ENCODE measurements around the gene TAB2.
"Not testable (repeated sequence)": the region's sequence is repeated elsewhere in the genome, so short reads cannot be mapped to it uniquely, and the experiment has no call there.

The TAB2 gene

GRCh38 chr6:149335924-149336608 is 18.6 kb downstream of the TAB2 start:
- DNase-seq: no peak

GRCh38 chr6:149336609-149336928 is 19.1 kb downstream of the TAB2 start:
- DNase-seq: no peak

DNA sequence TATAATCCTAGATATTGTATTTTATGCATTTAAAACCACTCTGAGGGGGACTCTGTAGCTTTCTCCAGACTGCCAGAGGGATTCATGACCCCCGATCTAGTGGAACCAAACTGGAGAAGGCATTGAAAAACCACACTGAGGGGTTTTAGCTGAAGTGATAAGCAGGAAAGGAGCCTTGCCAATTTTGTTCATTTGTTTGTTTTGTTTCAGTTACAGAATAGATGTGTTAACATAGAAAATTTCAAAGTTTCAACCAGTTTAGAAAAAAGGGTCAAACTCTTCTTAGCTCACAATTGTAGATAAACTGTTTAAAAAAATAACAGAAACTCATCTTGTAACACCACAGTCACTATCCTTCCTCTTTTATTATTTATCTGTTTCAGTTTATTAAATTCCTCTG is 19.8 kb downstream of the TAB2 start:
- no peak for DNase-seq

GRCh38 chr6:149340200-149340599 is 22.7 kb downstream of the TAB2 start:
- no peak for DNase-seq

DNA sequence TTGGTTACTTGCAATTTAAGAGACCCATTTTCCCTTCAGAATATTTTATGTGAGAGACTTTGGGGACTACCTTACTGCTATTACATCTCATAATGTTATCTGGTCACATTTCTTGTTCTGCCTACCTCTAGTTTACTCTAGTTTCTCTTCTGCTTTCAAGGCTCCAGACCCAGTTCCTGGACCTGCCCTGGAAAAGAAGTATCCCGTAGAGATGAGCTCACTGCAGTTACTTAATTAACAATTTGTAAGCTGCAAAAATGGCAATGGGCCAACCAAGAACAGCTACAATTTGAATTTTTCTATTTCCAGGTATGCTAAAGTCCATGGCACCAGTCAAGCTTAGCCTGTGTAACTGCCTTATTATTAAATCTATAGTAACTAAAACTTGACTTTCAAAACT is 25.0 kb downstream of the TAB2 start:
- no peak for DNase-seq

DNA sequence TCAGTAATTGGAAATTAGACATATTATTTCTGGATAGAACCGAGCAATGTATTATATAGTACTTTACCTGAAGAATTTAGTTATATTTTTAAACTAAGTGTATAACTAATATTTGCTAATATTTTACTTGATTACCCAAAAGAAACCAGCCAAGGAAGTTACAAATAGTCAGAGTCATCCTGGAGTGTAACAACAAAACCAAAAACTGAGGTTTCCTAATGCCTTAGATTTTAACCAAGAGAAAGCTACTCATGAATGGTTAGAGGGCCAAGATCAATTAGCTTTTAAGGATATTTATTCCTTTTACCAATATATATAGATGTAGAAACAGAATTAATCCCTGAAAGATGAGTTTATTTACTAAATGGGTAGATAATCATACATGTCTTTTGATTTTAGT is 26.0 kb downstream of the TAB2 start:
- DNase-seq: no peak

DNA sequence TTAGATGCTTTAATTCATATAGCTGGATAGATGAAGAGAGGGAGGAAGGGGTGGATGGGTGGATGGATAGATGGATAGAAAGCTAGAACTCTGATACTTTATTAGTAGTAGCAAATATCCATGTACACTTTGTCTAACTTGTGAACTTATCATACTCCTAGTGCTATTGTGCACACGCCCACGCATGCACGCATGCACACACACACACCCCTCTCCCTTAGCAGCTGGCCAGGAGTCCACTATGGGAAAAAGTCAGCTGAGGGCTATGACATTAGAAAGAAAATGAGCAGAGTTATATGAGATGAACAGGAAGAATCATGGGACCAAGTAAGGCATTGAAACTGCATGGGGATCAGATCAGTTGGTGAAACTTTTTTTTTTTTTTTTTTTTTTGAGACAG is 28.6 kb downstream of the TAB2 start:
- no peak for DNase-seq

- no peak for DNase-seq
These were observed 29.6 kb downstream of the TAB2 start for GRCh38 chr6:149347067-149347466.

DNA sequence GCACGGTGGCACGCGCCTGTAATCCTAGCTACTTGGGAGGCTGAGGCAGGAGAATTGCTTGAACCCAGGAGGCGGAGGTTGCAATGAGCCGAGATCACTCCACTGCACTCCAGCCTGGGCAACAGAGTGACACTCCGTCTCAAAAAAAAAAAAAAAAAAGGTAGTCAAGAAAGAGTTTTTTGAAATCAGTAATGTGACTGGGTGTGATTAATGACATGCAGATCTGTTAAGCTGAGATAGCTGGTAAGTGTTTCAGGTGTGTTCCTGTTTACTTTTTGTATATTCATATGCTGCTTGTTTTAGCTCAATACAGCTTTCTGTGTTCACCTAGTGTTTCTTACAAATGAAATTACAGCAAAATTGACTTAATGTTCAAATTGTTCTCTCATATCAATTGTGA is 31.8 kb downstream of the TAB2 start:
- not testable (repeated sequence) for DNase-seq

DNA sequence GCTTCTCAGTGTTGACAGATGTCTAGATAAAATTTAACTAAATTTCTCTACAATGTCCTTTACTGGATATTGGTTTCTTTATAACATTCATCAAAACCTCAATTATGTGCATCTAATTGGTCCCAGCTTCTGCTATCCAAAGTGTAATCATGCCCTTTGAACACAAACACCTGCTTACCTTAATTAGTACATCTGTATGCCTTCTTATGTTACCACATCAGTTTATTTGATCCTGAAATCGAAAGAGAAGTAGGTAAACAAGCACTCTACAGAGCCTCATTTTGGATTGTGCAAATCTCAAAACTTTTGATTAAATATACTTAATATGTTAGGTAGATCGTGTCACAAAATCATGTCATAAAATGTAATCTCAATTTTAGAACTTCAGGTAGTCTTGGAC is 36.5 kb downstream of the TAB2 start:
- DNase-seq: no peak

DNA sequence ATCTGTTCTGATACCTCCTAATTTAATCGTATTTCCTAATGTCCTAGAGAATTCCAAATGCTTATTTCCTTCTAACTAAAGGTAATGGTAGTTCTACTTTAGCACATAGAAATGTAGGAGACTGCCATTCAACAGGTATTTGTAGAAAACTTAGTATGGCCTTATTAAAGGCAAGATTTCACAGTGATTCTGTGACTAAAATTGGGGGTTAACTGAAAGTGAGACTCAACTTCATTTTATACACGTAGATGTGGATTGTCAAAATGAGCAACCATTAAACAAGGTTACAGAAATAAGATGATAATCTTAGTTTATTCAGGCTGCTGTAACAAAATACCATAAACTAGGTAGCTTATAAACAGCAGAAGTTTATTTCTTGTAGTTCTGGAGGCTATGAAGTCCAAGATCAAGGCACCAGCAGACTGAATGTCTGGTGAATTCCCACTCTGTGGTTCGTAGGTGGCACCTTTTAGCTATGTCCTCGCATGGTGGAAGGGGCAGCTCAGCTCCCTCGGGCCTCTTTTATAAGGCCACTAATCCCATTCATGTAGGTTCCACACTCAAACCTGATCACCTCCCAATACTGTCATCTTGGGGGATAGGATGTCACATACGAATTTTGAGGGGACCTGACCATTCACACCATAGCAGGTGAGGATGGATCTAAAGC is 38.7 kb downstream of the TAB2 start:
- no peak for DNase-seq

- no peak for DNase-seq
These were observed 40.4 kb downstream of the TAB2 start for GRCh38 chr6:149357726-149358538.

DNA sequence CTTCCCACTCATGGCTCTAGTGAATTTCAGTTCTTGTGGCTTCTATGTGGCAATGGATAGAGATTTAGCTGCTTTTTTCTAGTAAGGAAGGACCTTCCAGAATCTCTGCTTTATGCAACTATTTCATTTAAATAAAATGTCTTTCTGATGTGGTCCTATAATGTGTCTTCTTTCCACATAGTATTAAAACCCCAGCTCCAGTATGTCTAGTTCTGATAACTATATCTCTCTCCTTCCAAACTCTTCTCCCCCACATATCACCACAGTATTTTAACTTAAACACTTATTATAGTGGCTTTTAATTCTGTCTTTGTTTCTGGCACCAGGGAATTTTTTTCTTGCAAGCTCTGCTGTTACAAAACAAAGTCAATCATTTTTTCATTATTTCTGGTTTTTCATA is 41.9 kb downstream of the TAB2 start:
- no peak for DNase-seq

DNA sequence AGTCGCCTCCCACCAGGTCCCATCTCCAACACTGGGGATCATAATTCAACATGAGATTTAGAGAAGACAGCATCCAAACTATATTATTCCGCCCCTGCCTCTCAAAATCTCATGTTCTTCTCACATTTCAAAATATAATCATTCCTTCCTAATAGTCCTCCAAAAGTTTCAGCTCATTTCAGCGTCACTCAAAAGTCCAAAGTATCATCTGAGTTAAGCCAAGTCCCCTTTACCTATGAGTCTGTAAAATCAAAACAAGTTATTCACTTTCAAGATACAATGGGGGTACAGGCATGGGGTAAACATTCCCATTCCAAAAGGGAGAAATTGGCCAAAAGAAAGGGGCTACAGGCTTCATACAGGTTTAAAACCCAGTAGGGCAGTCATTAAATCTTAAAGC is 43.0 kb downstream of the TAB2 start:
- DNase-seq: no peak

DNA sequence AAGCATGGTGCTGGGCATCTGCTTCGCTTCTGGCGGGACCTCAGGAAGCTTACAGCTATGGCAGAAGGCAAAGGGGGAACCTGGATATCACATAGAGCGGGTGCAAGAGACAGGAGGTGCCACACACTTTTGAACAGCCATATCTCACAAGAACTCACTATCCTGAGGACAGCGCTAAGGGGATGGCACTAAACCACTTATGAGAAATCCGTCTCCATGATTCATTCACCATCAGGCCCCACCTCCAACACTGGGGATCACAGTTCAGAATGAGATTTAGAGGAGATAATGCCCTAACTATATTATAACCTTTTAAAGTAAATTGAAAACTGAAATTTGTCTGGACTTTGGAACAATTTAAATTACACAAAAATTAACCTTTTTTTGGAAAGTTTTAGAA is 44.8 kb downstream of the TAB2 start:
- no peak for DNase-seq

- no peak for DNase-seq
These were observed 45.6 kb downstream of the TAB2 start for GRCh38 chr6:149363154-149363553.

- DNase-seq: no peak
These were observed 47.0 kb downstream of the TAB2 start for GRCh38 chr6:149364557-149364956.

GRCh38 chr6:149365197-149365596 is 47.7 kb downstream of the TAB2 start:
- DNase-seq: no peak

GRCh38 chr6:149366267-149366921 is 48.9 kb downstream of the TAB2 start:
- DNase-seq: no peak

GRCh38 chr6:149368065-149368464 is 50.6 kb downstream of the TAB2 start:
- no peak for DNase-seq

- DNase-seq: no peak
These were observed 53.6 kb downstream of the TAB2 start for GRCh38 chr6:149371154-149371553.

GRCh38 chr6:149372062-149372461 is 54.5 kb downstream of the TAB2 start:
- no peak for DNase-seq

GRCh38 chr6:149373511-149373910 is 56.0 kb downstream of the TAB2 start:
- no peak for DNase-seq

GRCh38 chr6:149379977-149380376 is 62.5 kb downstream of the TAB2 start:
- DNase-seq: no peak
